22Rv1 (cell line): ENCODE results near the gene PHF13.

Source experiments
- H3K27ac ChIP-seq: fragments of 450-650 bp; 2 replicates; pipeline ENCODE4 v1.5.1; 2017
- ZFX ChIP-seq: fragments of 450-650 bp; IDR thresholded peaks from 2 replicates; pipeline ENCODE4 v1.6.1; 2017; ENCODE audit warnings: antibody characterized with exemption, borderline replicate concordance
- TF ChIP-seq, protein P1 (sequence below): fragments of 450-650 bp; IDR thresholded peaks from 2 replicates; pipeline ENCODE4 v1.5.1; 2017; ENCODE audit warnings: mild to moderate bottlenecking

PHF13 gene

DNA sequence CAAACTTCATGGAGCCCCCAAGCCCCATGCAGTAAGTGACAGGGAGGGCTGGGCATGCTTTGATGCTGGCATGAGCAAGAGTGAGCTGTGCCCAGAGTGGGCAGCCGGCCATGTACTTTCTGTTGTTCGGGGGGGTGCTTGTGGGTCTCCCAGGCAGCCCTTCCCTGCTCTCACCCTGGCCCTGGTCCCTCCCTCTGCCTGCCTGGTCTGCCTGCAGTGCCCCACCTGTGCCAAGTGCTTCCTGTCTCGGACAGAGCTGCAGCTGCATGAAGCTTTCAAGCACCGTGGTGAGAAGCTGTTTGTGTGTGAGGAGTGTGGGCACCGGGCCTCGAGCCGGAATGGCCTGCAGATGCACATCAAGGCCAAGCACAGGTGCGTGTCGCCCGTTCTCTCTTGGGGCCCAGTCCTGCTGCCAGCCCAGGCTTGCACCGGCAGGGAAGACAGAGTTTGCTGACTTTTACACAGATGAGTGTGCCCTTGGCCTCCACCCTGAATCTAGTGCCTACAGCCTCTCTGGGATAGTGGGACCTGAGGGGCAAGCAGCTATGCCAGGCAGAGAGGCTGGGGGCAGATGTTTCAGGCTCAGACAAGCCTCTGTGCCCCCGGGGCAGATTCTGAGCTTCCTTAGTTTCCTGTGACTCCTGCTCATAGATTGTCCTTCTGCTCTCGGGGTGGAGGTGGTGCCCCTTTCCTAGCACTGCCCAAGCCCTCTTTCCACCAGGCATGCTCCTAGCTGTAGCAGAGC is 26.1 kb upstream of the PHF13 start:
- no peak overlapping the region for H3K27ac ChIP-seq
- TF ChIP-seq, protein P1, sequence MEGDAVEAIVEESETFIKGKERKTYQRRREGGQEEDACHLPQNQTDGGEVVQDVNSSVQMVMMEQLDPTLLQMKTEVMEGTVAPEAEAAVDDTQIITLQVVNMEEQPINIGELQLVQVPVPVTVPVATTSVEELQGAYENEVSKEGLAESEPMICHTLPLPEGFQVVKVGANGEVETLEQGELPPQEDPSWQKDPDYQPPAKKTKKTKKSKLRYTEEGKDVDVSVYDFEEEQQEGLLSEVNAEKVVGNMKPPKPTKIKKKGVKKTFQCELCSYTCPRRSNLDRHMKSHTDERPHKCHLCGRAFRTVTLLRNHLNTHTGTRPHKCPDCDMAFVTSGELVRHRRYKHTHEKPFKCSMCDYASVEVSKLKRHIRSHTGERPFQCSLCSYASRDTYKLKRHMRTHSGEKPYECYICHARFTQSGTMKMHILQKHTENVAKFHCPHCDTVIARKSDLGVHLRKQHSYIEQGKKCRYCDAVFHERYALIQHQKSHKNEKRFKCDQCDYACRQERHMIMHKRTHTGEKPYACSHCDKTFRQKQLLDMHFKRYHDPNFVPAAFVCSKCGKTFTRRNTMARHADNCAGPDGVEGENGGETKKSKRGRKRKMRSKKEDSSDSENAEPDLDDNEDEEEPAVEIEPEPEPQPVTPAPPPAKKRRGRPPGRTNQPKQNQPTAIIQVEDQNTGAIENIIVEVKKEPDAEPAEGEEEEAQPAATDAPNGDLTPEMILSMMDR = no peak
- TF ChIP-seq ZFX = no peak

DNA sequence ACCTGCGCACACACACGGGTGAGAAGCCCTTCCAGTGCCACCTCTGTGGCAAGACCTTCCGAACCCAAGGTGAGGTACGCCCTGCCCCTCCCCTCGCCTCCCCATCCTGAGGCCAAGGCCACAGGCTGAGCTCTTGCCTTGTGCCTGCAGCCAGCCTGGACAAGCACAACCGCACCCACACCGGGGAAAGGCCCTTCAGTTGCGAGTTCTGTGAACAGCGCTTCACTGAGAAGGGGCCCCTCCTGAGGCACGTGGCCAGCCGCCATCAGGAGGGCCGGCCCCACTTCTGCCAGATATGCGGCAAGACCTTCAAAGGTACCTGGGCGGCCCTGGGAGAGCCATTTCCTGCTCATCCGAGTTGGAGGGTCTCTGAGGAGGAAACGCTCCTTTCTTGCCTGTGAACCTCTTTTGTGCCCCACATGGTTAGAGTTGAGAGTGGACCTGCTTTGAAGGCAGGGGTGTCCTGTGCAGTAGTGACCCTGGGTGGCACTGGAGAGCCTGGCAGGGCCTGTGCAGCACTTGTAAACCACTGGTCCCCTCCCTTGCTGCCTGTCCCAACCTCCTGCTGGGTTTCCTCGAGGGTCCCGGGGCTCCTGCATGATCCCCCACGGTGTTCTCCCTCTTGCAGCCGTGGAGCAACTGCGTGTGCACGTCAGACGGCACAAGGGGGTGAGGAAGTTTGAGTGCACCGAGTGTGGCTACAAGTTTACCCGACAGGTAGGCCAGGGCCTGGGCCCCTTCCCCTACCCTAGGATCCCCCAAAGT is 25.2 kb upstream of the PHF13 start:
- TF ChIP-seq, protein P1 = no peak
- no peak for TF ChIP-seq ZFX

DNA sequence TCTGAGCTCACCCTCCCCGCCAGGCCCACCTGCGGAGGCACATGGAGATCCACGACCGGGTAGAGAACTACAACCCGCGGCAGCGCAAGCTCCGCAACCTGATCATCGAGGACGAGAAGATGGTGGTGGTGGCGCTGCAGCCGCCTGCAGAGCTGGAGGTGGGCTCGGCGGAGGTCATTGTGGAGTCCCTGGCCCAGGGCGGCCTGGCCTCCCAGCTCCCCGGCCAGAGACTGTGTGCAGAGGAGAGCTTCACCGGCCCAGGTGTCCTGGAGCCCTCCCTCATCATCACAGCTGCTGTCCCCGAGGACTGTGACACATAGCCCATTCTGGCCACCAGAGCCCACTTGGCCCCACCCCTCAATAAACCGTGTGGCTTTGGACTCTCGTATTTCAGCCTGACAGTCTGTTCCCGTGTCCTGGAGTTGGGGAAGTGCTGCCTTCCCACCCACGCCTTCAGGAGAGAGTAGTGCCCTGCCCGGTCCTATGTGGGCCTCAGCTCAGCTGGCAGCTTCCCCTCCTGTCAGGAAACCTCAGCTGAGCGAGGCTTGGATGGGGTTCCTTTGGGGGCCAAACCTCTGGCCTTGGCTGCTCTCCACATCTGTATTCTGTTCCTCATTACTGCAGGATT is 24.5 kb upstream of the PHF13 start:
- TF ChIP-seq, protein P1 = no peak
- no peak for TF ChIP-seq ZFX
- H3K27ac ChIP-seq = no peak overlapping the region

More for the DNA sequence above, 25.2 kb upstream of the PHF13 start:
- H3K27ac ChIP-seq = no peak overlapping the region

DNA sequence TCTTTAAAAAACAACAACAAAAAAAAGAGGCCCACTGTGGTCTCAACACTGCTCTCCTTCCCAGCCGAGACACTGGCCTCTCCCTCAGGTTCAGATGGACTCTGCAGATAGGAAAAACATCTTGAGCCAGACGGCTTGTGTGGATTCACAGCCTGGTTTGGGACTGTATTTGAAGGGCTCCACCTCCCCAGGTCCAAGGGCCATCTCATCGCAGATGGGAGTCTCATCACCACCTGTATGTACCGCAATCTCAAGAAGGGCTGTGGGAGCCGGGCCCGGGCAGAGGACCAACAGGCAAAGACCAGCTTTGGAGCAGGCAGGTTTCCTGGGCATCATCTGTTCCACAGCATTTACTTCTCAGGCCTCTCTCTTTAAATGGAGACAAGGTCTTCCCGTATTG is 23.5 kb upstream of the PHF13 start:
- TF ChIP-seq, protein P1 = no peak
- TF ChIP-seq ZFX = no peak
- H3K27ac ChIP-seq = no peak overlapping the region

DNA sequence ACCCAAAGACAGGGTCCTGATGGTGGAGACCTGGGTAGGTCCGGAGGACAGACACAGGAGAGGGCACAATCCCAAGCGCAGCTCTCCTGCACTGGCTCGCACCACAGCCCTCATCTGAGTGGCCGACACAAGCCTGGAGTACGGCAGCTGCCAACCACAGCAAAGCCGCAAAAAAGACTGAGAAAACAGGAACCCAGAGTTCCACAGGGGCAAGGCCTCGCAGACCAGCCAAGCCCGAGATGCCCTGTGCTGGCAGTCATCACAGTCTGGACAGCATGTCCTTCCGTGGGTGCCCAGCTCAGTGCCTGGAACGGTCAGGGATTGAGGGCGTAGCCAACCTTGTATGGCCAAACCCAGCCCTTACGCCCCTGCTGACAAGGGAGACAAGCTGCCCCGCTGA is 22.3 kb upstream of the PHF13 start:
- TF ChIP-seq, protein P1 = no peak
- TF ChIP-seq ZFX = no peak
- H3K27ac ChIP-seq = no peak overlapping the region

DNA sequence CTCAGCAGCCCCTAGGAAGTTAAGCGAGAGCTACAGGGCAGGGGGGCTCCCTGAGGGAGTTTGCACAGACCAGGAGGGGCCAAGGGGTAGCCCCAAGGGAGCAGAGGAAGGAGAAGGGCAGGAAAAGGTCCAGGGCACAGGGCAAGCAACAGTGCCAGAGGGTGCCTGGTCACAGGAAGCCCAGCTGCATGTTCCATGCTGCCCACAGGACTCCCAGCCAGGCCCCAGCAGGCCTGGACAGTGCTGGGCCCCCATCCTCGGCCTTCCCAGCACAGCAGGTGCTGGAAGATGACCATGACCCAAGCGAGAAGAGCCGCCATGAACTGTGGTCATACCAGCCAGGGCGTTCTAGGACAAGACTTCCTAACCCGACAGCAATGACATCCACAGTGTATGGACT is 21.9 kb upstream of the PHF13 start:
- TF ChIP-seq ZFX = no peak
- TF ChIP-seq, protein P1 = no peak
- H3K27ac ChIP-seq = no peak overlapping the region
